GM19351 (cell line): Measurements from ENCODE around the gene VIPR2.

Experiments used
- ATAC-seq: cut with Tn5 transposase; IDR thresholded peaks from one replicate; pipeline ENCODE4 v1.9.1; 2021; ENCODE audit warnings: mild to moderate bottlenecking, moderate library complexity; ENCODE audit not compliant: unreplicated experiment

VIPR2 gene

DNA sequence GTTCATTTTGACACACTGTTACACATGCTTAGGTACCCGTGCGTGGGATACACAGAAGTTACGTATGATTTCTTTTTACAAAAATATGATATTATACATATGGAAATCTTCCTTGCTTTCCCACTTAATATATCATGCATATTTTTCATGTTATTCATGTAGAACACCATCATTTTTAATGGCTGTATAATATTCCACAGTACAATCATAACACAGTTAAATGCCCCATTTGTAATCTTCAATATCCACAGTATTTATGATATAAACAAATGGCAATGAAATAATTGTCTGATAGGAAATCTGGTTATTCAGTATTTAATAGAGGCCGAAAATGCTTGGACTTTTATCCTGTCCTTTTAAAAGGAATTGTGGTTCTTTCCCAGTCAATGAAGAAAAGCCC, 23.2 kb downstream of the VIPR2 start:
- no peak for ATAC-seq

GRCh38 chr7:159121068-159121467, 23.6 kb downstream of the VIPR2 start:
- no peak for ATAC-seq

- no peak for ATAC-seq
Observed at GRCh38 chr7:159120540-159120919, 24.1 kb downstream of the VIPR2 start.

DNA sequence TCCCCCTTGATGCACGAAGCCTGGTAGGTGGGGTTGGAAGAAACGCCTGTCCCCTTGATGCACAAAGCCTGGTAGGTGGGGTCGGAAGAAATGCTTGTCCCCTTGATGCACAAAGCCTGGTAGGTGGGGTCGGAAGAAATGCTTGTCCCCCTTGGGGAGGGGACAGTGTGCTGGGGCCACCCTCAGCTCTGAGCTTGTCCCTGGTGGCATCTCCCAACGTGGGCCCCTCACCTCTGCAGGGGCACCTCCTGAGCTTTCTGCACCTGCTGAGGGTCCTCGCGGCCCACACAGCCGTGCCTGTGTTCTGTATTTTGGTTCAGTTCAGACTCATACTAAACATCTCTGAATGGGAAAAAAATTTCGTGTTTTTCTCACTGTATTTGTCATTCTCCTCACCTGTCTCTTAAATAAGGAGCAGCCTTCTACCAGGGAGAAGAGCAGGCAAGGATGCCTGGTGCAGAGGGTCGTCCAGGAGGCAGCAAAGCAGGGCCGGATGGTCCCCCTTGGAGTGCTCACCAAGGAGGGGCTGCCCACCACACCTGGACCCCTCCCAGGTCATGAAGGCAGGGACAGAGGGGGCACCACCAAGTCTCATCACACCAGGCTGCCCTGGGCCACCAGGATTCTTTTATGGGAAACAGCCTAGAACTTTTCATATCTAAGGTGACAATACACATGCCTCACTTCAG, 24.7 kb downstream of the VIPR2 start:
- ATAC-seq = no peak

DNA sequence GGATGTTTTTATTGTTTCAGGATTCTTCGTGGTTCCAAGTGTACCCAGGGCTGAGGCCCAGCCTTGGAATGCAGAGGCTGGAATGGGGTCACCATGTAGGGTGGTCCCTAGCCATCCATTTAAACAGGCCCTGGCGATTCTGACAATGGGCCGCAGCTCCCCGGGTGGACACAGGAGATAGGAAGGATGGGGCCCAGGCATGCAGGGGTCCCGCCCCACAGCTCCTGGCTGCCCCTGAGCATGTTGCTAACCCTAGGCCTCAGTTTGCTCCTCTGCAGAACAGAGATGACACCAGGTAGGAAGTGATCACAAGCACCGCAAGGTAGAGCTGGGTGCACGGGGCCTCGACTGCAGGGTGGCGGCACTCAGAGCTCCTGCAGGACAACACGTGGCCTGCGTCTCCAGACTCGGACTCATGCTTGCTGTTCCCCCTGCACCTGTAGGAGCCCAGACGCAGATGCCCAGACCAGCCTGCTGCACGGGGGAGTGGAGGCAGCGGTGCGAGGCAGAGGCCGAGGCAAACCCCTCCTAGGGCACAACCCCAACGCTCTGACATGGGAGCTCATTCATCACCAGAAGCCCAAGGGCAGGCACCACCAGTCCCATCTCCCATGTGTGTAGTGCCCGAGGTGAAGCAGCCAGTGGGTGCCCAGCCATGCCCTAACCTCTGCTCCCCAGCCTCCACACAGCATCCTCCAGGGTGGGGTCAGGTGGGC, 25.5 kb downstream of the VIPR2 start:
- ATAC-seq = no peak

GRCh38 chr7:159118623-159119022, 26.0 kb downstream of the VIPR2 start:
- no peak for ATAC-seq

GRCh38 chr7:159118197-159118595, 26.5 kb downstream of the VIPR2 start:
- no peak for ATAC-seq

DNA sequence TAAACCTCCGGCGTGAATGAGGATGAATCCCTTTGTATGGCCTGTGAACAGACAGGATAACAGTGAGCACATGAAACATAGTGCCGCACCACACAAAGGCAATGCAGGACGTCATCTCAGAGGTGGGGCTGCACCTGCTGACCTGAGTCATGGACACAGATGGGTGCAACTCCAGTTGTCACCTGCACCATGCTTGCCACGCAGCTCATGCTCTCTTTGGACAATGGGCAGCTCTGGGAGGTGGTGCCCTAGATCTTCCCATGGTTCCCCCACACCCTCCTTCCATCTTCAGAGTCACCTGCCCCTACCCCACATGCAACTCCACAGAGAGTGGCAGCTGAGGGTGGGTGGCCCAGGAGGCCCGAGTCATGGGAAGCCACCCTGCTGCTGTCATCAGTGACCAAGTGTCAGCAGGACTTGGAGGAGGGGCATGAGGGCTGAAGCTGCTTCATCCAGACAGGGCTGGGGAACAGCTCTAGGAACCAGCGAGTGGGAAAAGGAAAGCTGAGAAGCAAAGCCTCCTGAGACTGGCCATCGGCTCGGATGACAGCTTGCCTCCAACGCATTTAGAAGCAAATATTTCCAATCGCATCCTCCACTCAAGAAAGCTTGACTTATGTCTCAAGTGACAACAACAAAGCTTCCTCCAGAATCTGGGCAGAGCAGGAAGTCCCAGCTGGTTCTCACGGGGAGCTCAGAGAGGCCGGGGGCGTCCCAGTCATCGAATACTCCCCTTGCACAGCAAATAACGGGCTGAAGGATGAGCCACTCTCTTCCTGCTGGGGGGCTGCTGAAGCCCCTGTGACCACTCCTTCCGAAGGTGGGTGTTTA, 27.1 kb downstream of the VIPR2 start:
- no peak for ATAC-seq

DNA sequence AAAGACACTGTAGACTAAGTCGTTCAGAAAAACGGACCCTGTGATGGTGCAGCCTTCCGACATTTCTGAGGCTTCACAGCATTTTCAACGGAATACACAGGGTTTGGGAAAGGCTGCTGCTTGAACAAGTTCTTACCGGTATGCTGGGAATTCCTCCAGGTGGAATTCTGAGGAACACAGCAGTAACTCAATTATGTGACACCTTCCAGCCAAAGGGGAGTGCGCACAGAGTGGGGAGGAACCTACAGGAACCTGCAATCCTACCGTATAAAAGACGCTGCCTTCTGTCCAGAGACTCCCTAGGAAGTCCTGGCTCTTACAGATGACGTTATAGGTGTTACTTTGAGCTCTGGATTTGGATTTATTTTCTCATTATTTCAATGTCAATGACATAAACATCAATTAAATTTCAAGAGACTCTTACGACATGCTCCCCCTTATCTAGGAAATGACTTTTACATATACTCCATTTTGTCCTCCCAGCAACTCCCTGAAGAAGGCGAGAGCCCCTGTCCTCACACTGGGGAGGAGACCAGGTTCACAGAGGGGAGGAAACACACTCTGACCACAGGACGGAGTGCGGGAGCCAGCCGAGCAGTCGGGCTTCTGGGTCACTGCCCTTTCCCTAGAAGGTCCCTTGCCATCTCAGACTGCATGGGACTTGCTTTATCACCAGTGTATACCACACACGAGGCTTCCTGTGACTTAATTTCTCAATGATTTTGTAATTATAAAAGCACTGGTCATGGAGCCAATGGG, 27.9 kb downstream of the VIPR2 start:
- ATAC-seq = no peak

- no peak for ATAC-seq
Observed at GRCh38 chr7:159115601-159116501, 28.8 kb downstream of the VIPR2 start.

DNA sequence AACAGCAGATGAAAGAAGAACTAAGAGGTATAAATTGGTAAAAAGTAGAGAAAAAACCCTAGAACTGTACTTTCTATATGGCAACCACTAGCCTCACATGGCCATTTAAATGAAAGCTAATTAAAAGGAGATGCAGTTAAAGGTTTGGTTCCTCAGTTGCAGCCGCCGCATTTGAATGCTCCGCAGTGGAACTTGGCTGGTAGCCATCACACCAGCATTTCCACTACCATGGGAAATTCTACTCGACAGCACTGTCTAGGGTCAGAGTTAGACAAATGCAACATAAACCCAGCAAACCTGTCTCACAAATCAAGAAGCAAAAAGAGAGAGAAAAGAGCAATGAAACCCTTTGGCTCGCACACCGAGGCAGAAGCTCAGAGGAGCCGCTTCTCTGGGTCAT, 29.7 kb downstream of the VIPR2 start:
- no peak for ATAC-seq

DNA sequence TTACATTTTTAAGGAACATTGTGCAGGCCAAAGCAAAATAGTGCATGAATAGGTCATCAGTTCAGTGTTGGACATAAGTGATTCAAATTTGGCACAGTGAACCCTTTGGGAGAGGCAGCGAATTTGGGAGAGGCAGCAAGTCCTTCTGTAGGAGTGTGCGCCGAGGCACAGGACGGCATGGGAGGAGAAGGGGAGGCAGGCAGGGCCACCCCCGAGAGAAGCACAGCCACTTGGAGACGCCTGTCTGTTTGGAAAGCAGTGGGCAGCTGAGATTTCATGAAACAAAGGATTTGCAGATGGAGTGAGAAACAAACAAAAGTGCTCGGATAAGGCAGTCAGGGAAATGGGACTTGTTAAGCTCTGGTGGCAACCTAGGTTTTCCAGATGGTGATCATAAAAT, 30.6 kb downstream of the VIPR2 start:
- ATAC-seq = no peak

DNA sequence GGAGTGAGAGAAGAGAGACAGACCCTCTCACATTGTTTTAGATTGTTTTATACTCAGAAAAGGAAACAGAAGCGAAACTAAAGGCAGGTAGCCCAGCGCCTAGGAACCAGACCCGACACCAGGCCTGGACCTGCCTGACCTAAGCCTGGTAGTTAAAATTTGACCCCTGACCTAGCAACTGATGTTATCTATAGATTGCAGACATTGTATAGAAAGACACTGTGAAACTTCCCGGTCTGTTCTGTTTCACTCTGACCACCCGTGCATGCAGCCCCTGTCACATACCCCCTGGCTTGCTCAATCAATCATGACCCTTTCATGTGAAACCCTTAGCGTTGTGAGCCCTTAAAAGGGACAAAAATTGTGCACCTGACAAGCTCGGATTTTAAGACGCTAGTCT, 31.6 kb downstream of the VIPR2 start:
- no peak for ATAC-seq

GRCh38 chr7:159112136-159113011, 32.3 kb downstream of the VIPR2 start:
- no peak for ATAC-seq

DNA sequence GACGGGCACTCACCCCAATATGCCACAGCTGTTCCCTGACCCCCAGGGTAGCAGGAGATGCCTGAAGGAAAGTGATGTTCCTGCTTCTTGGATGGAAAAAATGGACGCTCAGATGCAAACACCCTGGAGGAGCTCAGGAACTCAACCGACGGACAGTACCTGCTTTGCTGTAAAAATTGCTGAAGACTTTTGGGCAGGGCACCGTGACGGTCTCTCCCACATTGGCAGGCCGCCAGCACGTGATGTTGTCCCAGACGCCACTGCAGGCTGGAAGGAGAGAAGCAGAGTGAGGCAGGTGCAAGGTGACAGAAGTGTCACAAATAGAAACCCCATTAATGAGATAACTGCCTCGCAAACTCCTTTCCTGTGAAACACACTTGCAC, 35.0 kb downstream of the VIPR2 start:
- ATAC-seq = no peak

- ATAC-seq = no peak
Observed at GRCh38 chr7:159108941-159109652, 35.6 kb downstream of the VIPR2 start.

- no peak for ATAC-seq
Observed at GRCh38 chr7:159108491-159108890, 36.2 kb downstream of the VIPR2 start.

DNA sequence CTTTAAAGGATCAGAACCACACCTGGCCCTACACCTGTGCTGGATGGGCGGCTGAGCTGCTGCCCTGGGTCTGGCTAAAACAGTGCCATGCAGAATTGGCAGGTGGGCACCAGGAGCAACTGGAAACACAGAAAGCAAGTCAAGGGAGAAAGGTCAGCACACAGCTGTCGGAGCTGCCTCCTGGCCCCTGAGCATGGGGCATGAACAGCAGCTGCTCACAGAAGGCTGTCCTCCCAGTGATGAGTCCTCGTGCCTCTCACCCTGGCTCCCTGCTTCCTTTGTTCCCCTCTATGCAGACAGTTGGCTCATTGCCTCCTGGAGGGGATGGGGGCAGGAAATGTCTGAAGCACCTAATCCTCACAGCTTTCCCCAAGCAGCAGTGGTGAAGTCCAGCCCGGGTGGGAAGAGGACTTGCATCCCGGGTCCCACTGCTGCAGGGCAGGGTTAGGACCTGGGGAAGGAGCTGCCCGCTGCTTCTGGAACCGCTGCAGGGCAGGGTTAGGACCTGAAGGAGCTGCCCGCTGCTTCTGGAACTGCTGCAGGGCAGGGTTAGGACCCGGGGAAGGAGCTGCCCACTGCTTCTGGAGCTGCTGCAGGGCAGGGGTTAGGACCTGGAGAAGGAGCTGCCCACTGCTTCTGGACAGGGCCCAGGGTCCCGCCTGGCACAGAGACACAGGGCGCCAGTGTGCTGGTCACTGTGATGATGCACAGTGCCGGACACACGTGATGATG, 37.3 kb downstream of the VIPR2 start:
- ATAC-seq = no peak
